Ovary (tissue), 3 donors: Measurements from ENCODE around the gene APOH.

Experiments used
- EP300 ChIP-seq: sonication (generic); formaldehyde crosslinking; IDR thresholded peaks from one replicate; pipeline ENCODE4 v1.6.1; 2017; ENCODE audit warnings: antibody characterized with exemption
- POLR2A ChIP-seq: fragments of 450-650 bp; IDR thresholded peaks from one replicate; pipeline ENCODE4 v1.6.1; 2017; ENCODE audit warnings: antibody characterized with exemption, mild to moderate bottlenecking, moderate library complexity
- TF ChIP-seq, protein P1 (sequence below), 3 donors: fragments of 450-650 bp in 2 of 3; fragments of 200-600 bp in 1 of 3; IDR thresholded peaks; one replicate each; pipeline versions ENCODE4 v1.5.1 to v1.8.0; 2016 to 2022; ENCODE audit warnings: antibody characterized with exemption in 3 of 3, mild to moderate bottlenecking in 1 of 3
- donor health status: DM: no; HTN: no; CAD: no.

DNA sequence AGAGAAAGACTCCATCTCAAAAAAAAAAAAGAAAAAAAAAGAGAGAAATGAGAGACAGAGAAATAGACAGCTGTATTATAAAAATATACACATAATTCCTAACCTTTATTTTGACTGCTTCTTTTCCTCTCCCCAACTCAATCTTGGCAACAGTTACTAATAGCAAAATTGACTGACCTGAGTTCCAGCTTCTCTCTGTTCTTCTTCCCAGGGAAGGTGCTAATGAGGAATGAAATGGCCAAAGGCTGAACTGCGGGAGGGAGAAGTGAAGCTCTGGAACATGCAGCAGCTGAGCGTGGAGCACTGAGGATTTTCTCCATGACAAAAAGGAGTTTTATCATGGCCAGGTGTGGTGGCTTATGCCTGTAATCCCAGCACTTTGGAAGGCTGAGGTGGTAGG lies 48.0 kb upstream of the APOH start:
- TF ChIP-seq POLR2A (no peak), EP300 (no peak)
- TF ChIP-seq, protein P1, sequence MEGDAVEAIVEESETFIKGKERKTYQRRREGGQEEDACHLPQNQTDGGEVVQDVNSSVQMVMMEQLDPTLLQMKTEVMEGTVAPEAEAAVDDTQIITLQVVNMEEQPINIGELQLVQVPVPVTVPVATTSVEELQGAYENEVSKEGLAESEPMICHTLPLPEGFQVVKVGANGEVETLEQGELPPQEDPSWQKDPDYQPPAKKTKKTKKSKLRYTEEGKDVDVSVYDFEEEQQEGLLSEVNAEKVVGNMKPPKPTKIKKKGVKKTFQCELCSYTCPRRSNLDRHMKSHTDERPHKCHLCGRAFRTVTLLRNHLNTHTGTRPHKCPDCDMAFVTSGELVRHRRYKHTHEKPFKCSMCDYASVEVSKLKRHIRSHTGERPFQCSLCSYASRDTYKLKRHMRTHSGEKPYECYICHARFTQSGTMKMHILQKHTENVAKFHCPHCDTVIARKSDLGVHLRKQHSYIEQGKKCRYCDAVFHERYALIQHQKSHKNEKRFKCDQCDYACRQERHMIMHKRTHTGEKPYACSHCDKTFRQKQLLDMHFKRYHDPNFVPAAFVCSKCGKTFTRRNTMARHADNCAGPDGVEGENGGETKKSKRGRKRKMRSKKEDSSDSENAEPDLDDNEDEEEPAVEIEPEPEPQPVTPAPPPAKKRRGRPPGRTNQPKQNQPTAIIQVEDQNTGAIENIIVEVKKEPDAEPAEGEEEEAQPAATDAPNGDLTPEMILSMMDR (IDR thresholded peaks at IDR 0.05) = no peak
